WI38 (cell line): ENCODE measurements around the gene TMEM45A.

ENCODE experiments used
- H3K4me3 ChIP-seq: 2 replicates; pipeline ENCODE4 v1.5.1; 2011; ENCODE audit warnings: low read depth, mild to moderate bottlenecking, control low read depth, low read length
- TF ChIP-seq, protein P1 (sequence below): IDR thresholded peaks from 2 replicates; pipeline ENCODE4 v1.5.1; 2012; ENCODE audit warnings: low read depth, mild to moderate bottlenecking, control low read depth, low read length

The TMEM45A gene

DNA sequence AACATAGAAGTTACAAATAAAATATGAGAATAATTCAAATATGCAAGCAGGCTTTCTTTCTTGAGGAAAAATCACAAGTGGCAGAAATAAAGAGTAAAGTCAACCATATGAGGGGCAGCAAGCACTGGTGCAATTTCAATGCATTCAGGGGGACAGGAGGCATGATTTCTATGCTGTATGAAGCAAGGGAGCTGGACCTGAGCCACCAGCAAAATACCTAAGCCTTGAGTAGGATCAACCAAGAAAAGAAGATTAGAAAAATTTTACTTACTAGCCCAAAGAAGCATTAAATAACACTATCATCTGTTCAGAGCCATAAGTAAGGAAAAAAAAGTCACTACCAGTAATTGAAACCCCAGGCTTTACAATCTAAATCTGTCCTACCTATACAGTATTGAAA lies 123.3 kb downstream of the TMEM45A start:
- TF ChIP-seq, protein P1, sequence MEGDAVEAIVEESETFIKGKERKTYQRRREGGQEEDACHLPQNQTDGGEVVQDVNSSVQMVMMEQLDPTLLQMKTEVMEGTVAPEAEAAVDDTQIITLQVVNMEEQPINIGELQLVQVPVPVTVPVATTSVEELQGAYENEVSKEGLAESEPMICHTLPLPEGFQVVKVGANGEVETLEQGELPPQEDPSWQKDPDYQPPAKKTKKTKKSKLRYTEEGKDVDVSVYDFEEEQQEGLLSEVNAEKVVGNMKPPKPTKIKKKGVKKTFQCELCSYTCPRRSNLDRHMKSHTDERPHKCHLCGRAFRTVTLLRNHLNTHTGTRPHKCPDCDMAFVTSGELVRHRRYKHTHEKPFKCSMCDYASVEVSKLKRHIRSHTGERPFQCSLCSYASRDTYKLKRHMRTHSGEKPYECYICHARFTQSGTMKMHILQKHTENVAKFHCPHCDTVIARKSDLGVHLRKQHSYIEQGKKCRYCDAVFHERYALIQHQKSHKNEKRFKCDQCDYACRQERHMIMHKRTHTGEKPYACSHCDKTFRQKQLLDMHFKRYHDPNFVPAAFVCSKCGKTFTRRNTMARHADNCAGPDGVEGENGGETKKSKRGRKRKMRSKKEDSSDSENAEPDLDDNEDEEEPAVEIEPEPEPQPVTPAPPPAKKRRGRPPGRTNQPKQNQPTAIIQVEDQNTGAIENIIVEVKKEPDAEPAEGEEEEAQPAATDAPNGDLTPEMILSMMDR = no peak
- no peak overlapping the region for H3K4me3 ChIP-seq

DNA sequence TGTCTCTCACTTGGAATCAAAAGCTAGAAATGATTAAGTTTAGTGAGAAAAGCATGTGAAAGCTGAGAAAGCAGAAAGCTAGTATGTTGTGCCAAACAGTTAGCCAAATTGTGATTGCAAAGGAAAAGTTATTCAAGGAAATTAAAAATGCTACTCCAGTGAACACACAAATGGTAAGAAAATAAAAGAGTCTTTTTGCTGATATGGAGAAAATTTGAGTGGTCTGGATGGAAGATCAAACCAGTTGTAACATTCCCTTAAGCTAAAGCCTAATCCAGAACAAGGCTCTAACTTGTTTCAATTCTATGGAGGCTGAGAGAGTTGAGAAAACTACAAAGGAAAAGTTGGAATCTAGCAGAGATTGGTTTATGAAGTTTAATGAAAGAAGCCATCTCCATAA lies 128.8 kb downstream of the TMEM45A start:
- TF ChIP-seq, protein P1 = no peak
- H3K4me3 ChIP-seq = no peak overlapping the region
